Heart left ventricle (tissue), 16 donors: ENCODE measurements around the gene PALLD. TPM values are rescaled to one million over a fixed set of nuclear protein-coding genes. Genes with fewer than 3 reads are reported as not detected.

Source experiments
- ATAC-seq, 4 donors: fragments of 200-7000 bp; cut with Tn5 transposase; one replicate each; pipeline ENCODE4 v1.9.1; 2020 to 2022; ENCODE audit warnings: moderate library complexity in 4 of 4, mild to moderate bottlenecking in 3 of 4, moderate number of reproducible peaks in 1 of 4
- DNase-seq, 5 donors: peaks; one replicate each; pipeline ENCODE4 v3.0.0-alpha.2; 2020
- H3K27ac ChIP-seq, 12 donors: fragments of 200-600 bp; sonication (generic) in 4 of 12; one replicate each; pipeline versions ENCODE4 v1.5.0 to v1.8.0; 2016 to 2022; ENCODE audit warnings: mild to moderate bottlenecking in 2 of 12
- H3K27me3 ChIP-seq, 9 donors: fragments of 200-600 bp; sonication (generic) in 2 of 9; one replicate each; pipeline versions ENCODE4 v1.5.1 to v1.8.0; 2016 to 2022; ENCODE audit warnings: mild to moderate bottlenecking in 3 of 9
- H3K36me3 ChIP-seq, 9 donors: fragments of 200-600 bp; sonication (generic) in 2 of 9; one replicate each; pipeline versions ENCODE4 v1.5.0 to v1.8.0; 2018 to 2022; ENCODE audit warnings: mild to moderate bottlenecking in 2 of 9
- H3K4me1 ChIP-seq, 12 donors: fragments of 200-600 bp; sonication (generic) in 4 of 12; one replicate each; pipeline versions ENCODE4 v1.5.0 to v1.8.0; 2016 to 2022; ENCODE audit warnings: mild to moderate bottlenecking in 3 of 12
- H3K4me3 ChIP-seq, 12 donors: fragments of 200-600 bp; sonication (generic) in 4 of 12; one replicate each; pipeline versions ENCODE4 v1.5.0 to v1.8.0; 2017 to 2022; ENCODE audit warnings: mild to moderate bottlenecking in 9 of 12, moderate library complexity in 4 of 12
- H3K9me3 ChIP-seq, 12 donors: fragments of 200-600 bp; sonication (generic) in 4 of 12; one replicate each; pipeline versions ENCODE4 v1.5.0 to v1.8.0; 2016 to 2022; ENCODE audit warnings: mild to moderate bottlenecking in 1 of 12
- POLR2A ChIP-seq, 2 donors: fragments of 450-650 bp; IDR thresholded peaks; one replicate each; pipeline ENCODE4 v1.6.1; 2017; ENCODE audit warnings: antibody characterized with exemption in 2 of 2, mild to moderate bottlenecking in 2 of 2, moderate library complexity in 2 of 2
- WGBS, 4 donors: extraction: QIAGEN DNeasy Blood & Tissue Kit in 2 of 4; methylation state at CpG; one replicate each; pipeline versions ENCODE4 v1.1.5 to v1.1.7; 2013 to 2018; 5-methylcytosine and 5-hydroxymethylcytosine counted together
- intact Hi-C, 10 donors: fragments of 100-400 bp; cut with DNase I; formaldehyde crosslinking; loops; one replicate each; pipeline versions ENCODE4 v1.11.1 to v1.14.2; 2022
- polyA plus RNA-seq, 2 donors: library from polyadenylated mRNA; stranded (reverse); fragments of 200-250 nt; gene quantifications; one replicate each; pipeline ENCODE4 v1.2.3, GENCODE V29; 2013
- total RNA-seq, 9 donors: library from RNA; depleted of rRNA in 2 of 9; stranded (reverse); fragments of >200 nt in 2 of 9; fragmentation: NEBNext Ultra II Directional in 3 of 9; extraction: Animal tissue kit (Norgen Biotek cat#: 25700) in 3 of 9; gene quantifications; one replicate each; pipeline versions ENCODE4 v1.1.0 to v1.2.4, GENCODE V29; 2016 to 2023
- TF ChIP-seq, protein P1 (sequence below), 12 donors: fragments of 200-600 bp; sonication (generic) in 4 of 12; IDR thresholded peaks; one replicate each; pipeline versions ENCODE4 v1.5.0 to v1.8.0; 2018 to 2022; ENCODE audit warnings: antibody characterized with exemption in 12 of 12, mild to moderate bottlenecking in 5 of 12
- donor health status: ischemic (EF 13 %, LVEDD 7.1; RV severe dilation, severe dysfunction).
- donor health status: healthy with polysubstance abuse.
- donor health status: DM: no; HTN: yes; CAD: no.
- donor health status: DM: no; HTN: no; CAD: no.
- donor health status: ischemic (EF 25% LVEDD 6.9; RV normal size, moderate dysfunction).
- donor health status: ischemic (EF 25% LVEDD 5.7; RV mildly dilated, moderate dysfunction).
- donor health status: healthy.
- donor health status: DM: yes; HTN: yes; CAD: no.
- donor health status: ischemic (EF 35%, LVEDD 5.7; RV mildly dilated, moderate dysfunction).
- donor health status: nonischemic (EF 11% LVEDD 7.7; RV severe dilation, severe dysfunction).
- donor health status: DM: yes; HTN: yes; CAD: no.
- donor health status: PGD.
- donor health status: ischemic (EF 29% LVEDD 5.4; RV normal size, mild dysfunction).
- donor health status: nonischemic (EF 23%, LVEDD 6.1; RV moderate dilation, normal function).

The PALLD gene
- total and polyA plus RNA-seq, 11 donors = 193 to 1,428 (median 1,015) TPM

DNA sequence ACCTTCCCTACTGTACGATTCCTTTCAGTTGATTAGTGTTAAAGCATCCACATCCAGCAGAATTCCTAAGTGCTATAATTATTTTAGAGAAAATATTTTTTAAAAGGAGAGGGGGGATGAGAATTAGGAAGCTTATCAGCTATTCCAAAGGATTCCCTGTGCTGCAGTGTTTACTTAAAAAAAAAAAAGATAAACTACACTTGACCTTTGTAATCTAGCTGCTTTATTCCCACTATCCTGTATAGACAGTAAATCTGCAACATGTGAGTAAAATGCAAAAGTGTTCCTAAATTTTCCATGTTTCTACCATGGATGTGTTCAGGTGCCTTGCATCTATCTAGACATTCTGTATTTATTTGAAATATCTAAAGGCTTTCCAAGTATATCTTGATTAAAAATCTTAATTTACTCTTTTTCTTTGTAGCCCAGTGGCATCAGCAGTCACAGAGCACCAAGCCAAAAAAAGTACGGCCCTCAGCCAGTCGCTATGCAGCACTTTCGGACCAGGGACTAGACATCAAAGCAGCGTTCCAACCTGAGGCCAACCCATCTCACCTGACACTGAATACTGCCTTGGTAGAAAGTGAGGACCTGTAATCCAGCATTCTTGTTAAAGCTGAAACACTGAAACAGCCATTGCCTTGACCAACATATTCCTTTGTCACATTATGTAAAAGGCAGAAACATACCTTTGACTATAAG is 429.1 kb downstream of the PALLD start:
- no peak overlapping the region for H3K27ac ChIP-seq
- TF ChIP-seq, protein P1, sequence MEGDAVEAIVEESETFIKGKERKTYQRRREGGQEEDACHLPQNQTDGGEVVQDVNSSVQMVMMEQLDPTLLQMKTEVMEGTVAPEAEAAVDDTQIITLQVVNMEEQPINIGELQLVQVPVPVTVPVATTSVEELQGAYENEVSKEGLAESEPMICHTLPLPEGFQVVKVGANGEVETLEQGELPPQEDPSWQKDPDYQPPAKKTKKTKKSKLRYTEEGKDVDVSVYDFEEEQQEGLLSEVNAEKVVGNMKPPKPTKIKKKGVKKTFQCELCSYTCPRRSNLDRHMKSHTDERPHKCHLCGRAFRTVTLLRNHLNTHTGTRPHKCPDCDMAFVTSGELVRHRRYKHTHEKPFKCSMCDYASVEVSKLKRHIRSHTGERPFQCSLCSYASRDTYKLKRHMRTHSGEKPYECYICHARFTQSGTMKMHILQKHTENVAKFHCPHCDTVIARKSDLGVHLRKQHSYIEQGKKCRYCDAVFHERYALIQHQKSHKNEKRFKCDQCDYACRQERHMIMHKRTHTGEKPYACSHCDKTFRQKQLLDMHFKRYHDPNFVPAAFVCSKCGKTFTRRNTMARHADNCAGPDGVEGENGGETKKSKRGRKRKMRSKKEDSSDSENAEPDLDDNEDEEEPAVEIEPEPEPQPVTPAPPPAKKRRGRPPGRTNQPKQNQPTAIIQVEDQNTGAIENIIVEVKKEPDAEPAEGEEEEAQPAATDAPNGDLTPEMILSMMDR (IDR thresholded peaks at IDR 0.05) = no peak
- TF ChIP-seq POLR2A (IDR thresholded peaks at IDR 0.05) = no peak
- no peak overlapping the region for H3K4me3 ChIP-seq
- peaks cover 0 to 94% (median 74%) of the 10 kb centered on the region in 9 donors for H3K36me3 ChIP-seq
- H3K9me3 ChIP-seq = peaks cover 0 to 5% (median 0%) of the 10 kb centered on the region in 12 donors
- peaks cover 0 to 5% (median 0%) of the 10 kb centered on the region in 12 donors for H3K4me1 ChIP-seq
- intact Hi-C loops = loop anchor here in 8 of 10 donors (5.0 to 10.0 kb wide), 8 partner anchors 69 to 741 kb away; no protein-coding TSS in a partner anchor
- ATAC-seq = no peak
- H3K27me3 ChIP-seq = no peaks in the 10 kb centered on the region
- no peak for DNase-seq
- WGBS, 4 donors = 86 to 90% (median 88%) methylated on average over 5 of the region's 5 CpGs

GRCh38 chr4:168928346-168928745 is 431.5 kb downstream of the PALLD start:
- DNase-seq (no peak), ATAC-seq (no peak)
- Histone ChIP-seq H3K36me3 (peaks cover 0 to 70% (median 54%) of the 10 kb centered on the region in 9 donors), H3K9me3 (peaks cover 0 to 28% (median 14%) of the 10 kb centered on the region in 12 donors), H3K4me1 (peaks cover 0 to 5% (median 0%) of the 10 kb centered on the region in 12 donors), H3K4me3 (no peak overlapping the region), H3K27me3 (no peaks in the 10 kb centered on the region), H3K27ac (no peak overlapping the region)
- intact Hi-C loops = loop anchor here in 8 of 10 donors (5.0 to 10.0 kb wide), 8 partner anchors 66 to 744 kb away; no protein-coding TSS in a partner anchor
- 70 to 77% (median 73%) methylated on average over 2 of the region's 2 CpGs for WGBS, 4 donors
- TF ChIP-seq, protein P1 (IDR thresholded peaks at IDR 0.05) = no peak
- no peak for TF ChIP-seq POLR2A (IDR thresholded peaks at IDR 0.05)

- no peak overlapping the region for H3K4me3 ChIP-seq
- DNase-seq (no peak), ATAC-seq (no peak)
- TF ChIP-seq POLR2A (IDR thresholded peaks at IDR 0.05) = no peak
- TF ChIP-seq, protein P1 (IDR thresholded peaks at IDR 0.05) = no peak
- H3K4me1 ChIP-seq = peaks cover 0 to 3% (median 0%) of the 10 kb centered on the region in 12 donors
- peaks cover 0 to 31% (median 15%) of the 10 kb centered on the region in 12 donors for H3K9me3 ChIP-seq
- H3K36me3 ChIP-seq = peaks cover 0 to 66% (median 53%) of the 10 kb centered on the region in 9 donors
- H3K27ac ChIP-seq = no peak overlapping the region
- intact Hi-C loops = loop anchor here in 8 of 10 donors (5.0 to 10.0 kb wide), 8 partner anchors 66 to 744 kb away; no protein-coding TSS in a partner anchor
- H3K27me3 ChIP-seq = no peaks in the 10 kb centered on the region
- 92 to 96% (median 94%) methylated on average over 3 of the region's 3 CpGs for WGBS, 4 donors
Measured at GRCh38 chr4:168928875-168929274, 432.0 kb downstream of the PALLD start.

DNA sequence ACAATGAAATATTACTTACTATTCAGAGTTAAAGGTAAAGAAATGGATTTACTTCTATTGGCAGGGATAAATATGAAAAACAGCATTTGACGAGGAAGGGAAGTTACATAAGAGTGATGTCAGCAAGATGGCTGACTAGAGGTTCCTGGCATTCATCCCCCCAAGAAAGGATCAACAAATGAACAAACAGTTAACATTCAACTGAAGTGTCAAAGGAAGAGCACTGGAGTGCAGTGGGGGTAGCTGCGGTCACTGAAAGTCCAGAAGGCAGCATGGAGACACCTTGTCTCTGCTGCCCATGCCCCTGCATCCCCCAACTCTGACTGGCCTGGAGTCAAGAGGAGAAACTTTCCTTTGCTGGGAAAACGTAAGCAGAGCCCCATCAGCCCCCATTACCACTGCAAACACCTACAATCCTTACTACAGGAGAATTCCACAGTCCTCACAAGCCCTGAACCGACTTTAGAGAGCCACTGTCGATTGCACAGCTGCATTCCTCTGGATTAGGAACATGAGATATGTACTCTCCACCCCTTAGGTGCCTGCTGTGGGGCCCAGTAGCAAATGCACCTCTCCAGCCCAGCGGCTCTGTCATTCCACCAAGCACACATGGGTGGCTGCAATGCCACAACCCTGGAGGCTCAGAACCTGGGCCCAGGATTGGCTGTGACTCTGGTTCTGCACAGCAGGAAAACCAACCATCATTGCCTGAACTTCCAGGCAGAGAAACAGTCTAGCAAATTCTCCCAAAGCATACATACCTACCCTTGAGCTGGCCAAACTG is 433.8 kb downstream of the PALLD start:
- Histone ChIP-seq H3K27ac (peak overlapping the region in 1 of 12 donors; percentile 33), H3K4me3 (no peak overlapping the region), H3K4me1 (no peaks in the 10 kb centered on the region), H3K36me3 (peaks cover 0 to 49% (median 36%) of the 10 kb centered on the region in 9 donors), H3K9me3 (peaks cover 0 to 43% (median 15%) of the 10 kb centered on the region in 12 donors), H3K27me3 (no peaks in the 10 kb centered on the region)
- WGBS, 4 donors = 70 to 80% (median 74%) methylated on average over 5 to 6 of the region's 6 CpGs
- peak in 1 of 2 donors; percentile 5 for TF ChIP-seq POLR2A (IDR thresholded peaks at IDR 0.05)
- TF ChIP-seq, protein P1 (IDR thresholded peaks at IDR 0.05) = no peak
- intact Hi-C loops = no loop called here
- peak; percentile 24 to 61 (median 46) for ATAC-seq
- DNase-seq = peak in 1 of 5 donors; percentile 25
